ENCODE results near the gene CITED2.
A peak's percentile ranks its signal among the peaks of the same experiment; 100 is the strongest.

The CITED2 gene

GRCh38 chr6:139337001-139337400 is 37.4 kb downstream of the CITED2 start:
- H3K27ac ChIP-seq: no peak overlapping the region
- no peak for DNase-seq (ENCODE audit: low spot score)
- POLR2A ChIA-PET (ENCODE audit: low non-redundant PET): no interaction called here
- CTCF ChIA-PET: no interaction called here
- TF ChIP-seq, protein P1, sequence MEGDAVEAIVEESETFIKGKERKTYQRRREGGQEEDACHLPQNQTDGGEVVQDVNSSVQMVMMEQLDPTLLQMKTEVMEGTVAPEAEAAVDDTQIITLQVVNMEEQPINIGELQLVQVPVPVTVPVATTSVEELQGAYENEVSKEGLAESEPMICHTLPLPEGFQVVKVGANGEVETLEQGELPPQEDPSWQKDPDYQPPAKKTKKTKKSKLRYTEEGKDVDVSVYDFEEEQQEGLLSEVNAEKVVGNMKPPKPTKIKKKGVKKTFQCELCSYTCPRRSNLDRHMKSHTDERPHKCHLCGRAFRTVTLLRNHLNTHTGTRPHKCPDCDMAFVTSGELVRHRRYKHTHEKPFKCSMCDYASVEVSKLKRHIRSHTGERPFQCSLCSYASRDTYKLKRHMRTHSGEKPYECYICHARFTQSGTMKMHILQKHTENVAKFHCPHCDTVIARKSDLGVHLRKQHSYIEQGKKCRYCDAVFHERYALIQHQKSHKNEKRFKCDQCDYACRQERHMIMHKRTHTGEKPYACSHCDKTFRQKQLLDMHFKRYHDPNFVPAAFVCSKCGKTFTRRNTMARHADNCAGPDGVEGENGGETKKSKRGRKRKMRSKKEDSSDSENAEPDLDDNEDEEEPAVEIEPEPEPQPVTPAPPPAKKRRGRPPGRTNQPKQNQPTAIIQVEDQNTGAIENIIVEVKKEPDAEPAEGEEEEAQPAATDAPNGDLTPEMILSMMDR (conservative IDR thresholded peaks at IDR 0.05; ENCODE audit: low read depth): no peak

GRCh38 chr6:139336488-139336887 is 38.0 kb downstream of the CITED2 start:
- CTCF ChIA-PET: interaction anchor here (0.6 kb wide), 1 partner anchor 624 kb away, joined by 3 read pairs; no protein-coding TSS in a partner anchor
- DNase-seq (ENCODE audit: low spot score): no peak
- POLR2A ChIA-PET (ENCODE audit: low non-redundant PET): no interaction called here
- no peak overlapping the region for H3K27ac ChIP-seq
- TF ChIP-seq, protein P1 (conservative IDR thresholded peaks at IDR 0.05; ENCODE audit: low read depth): no peak

DNA sequence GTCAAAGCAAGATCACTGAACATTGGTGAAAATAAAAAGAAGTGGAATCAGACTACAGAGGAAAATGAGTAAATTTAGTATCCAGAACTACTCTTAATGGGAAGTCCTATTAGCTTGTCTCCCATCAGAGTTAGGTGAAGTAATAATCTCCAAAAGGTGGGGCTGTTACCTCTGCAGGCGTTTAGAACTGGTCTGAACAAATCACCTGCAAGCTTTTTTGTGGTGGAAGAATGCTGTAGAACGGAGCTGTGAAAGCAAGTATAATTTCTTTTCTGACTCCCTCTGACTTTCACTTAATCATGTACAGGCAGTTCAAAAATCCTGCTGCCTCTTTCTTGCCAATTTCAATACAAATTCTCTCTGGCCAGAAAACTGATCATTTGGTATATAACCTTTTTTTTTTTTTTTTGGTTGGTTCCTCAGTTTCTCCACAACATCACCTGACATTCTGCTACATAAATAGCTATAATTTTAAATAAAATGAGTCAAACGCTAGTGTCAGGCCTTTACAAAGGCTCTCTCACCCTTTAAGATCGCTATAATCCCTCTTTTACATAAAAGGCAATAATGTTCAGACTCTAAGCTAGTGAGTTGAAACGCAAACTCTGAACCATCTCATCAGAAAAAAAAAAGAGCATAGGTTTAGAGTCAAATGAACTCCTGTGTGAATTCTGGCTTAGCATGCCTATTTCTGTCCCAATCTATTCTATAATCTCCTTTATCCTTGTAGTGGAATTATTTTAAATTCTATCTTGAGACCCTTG is 38.8 kb downstream of the CITED2 start:
- no peak for DNase-seq (ENCODE audit: low spot score)
- TF ChIP-seq, protein P1 (conservative IDR thresholded peaks at IDR 0.05; ENCODE audit: low read depth): no peak
- H3K27ac ChIP-seq: no peak overlapping the region
- ChIA-PET POLR2A (ENCODE audit: low non-redundant PET) (no interaction called here), CTCF (interaction anchor here (0.7 kb wide), 1 partner anchor 94 kb away, joined by 3 read pairs; no protein-coding TSS in a partner anchor)

DNA sequence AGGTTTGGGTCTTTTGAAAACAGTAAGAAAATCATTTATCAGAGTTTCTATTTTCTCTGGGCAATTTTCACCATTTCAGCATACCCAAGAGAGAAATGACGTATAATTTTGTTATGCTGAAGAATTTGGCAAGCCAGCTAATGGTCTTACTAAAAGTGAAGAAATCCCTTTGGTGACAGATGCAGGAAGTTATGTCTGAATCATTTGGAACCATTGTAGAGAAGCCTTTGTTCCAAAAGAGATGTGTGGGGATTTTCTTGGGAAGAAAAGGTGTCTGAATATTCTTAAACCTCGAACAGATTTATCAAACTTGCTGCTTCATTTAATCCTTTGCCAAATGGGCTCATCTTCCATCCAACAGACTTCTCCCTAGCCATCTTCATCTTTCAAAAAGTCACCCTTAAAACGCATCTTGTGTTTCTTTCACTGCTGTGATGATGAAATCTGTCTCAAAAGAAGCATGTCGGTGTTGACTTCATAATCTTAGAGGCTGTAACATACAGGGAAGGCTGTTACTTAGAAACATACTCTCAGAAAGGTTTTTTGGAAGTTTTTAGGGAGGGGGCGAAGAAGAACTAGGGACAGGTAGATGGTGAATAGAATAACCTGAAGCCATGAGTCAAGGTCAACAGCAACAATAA is 39.5 kb downstream of the CITED2 start:
- DNase-seq (ENCODE audit: low spot score): peak; percentile 36
- CTCF ChIA-PET: no interaction called here
- TF ChIP-seq, protein P1 (conservative IDR thresholded peaks at IDR 0.05; ENCODE audit: low read depth): no peak
- POLR2A ChIA-PET (ENCODE audit: low non-redundant PET): no interaction called here
- H3K27ac ChIP-seq: no peak overlapping the region

GRCh38 chr6:139330826-139331500 is 43.5 kb downstream of the CITED2 start:
- CTCF ChIA-PET: interaction anchor here (1.0 to 1.1 kb wide), 2 partner anchors 13 to 39 kb away, joined by 3 to 4 read pairs; no protein-coding TSS in a partner anchor
- POLR2A ChIA-PET (ENCODE audit: low non-redundant PET): no interaction called here
- H3K27ac ChIP-seq: no peak overlapping the region
- DNase-seq (ENCODE audit: low spot score): no peak
- TF ChIP-seq, protein P1 (conservative IDR thresholded peaks at IDR 0.05; ENCODE audit: low read depth): no peak

DNA sequence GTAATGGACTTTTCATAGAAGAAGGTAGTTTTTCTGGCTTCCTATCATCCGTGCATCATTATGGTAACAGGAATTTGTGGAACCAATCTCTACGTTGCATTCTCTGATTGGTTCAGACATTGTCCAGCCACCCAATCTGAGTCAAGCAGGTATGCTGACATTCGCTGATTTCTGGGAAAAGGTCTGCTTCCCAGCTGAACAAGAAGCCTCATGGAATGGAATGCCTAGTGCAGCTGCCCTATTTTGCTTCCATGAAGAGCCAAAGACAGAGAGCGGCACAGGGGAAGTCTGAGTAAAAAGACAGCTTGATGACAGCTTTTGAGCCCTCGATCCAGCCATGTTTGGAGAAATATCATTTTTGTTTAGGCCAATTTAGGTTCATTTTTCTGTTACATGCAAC is 44.1 kb downstream of the CITED2 start:
- TF ChIP-seq, protein P1 (conservative IDR thresholded peaks at IDR 0.05; ENCODE audit: low read depth): no peak
- H3K27ac ChIP-seq: no peak overlapping the region
- no peak for DNase-seq (ENCODE audit: low spot score)
- CTCF ChIA-PET: no interaction called here
- POLR2A ChIA-PET (ENCODE audit: low non-redundant PET): no interaction called here

Measured in RWPE1 (cell line).